ENCODE data around the gene APOF. TPM values are rescaled to one million over a fixed set of nuclear protein-coding genes. Genes with fewer than 3 reads are reported as not detected.

Gene APOF
- total and polyA plus RNA-seq, 2 of the 13 experiments (the other 11 are each of a cell fraction or from before 2014, with no cell fraction given), result 3.3 to 23.9 TPM

DNA sequence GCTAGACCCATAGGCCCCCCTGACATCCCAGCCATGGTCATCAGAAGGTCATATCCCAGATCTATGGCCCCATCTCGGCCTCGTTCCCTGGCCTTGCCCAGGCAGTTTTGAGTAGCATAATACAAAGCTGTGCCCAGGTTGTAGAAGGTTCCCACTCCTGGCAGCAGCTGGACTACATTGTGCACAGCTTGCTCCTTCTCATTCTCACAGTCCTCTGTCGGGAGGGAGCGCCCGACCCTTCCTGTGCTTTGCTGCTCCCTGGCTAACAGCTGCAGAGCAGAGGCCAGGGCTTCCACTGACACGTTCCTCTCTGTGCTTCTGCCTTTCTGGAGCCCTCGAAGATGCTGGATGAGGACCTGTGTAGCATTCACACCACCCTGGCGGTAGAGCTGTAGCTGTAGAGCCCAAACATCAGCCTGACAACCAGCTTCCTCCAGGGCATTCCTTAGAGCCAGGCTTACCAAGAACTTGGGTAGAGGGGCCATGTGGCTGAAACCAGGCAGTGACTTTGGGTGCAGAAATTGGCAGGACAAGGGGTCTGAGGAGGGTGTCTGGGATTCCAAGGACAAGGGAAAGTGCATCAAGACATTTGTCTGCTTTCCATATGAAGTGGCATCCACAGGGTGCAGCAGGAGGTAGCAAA lies 1.0 kb downstream of the APOF start (continued):
- TF ChIP-seq, protein P1, sequence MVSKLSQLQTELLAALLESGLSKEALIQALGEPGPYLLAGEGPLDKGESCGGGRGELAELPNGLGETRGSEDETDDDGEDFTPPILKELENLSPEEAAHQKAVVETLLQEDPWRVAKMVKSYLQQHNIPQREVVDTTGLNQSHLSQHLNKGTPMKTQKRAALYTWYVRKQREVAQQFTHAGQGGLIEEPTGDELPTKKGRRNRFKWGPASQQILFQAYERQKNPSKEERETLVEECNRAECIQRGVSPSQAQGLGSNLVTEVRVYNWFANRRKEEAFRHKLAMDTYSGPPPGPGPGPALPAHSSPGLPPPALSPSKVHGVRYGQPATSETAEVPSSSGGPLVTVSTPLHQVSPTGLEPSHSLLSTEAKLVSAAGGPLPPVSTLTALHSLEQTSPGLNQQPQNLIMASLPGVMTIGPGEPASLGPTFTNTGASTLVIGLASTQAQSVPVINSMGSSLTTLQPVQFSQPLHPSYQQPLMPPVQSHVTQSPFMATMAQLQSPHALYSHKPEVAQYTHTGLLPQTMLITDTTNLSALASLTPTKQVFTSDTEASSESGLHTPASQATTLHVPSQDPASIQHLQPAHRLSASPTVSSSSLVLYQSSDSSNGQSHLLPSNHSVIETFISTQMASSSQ (IDR thresholded peaks at IDR 0.05; ENCODE audit: low read depth), result no peak
- TF ChIP-seq, protein P1 (CRISPR knock-in tag; IDR thresholded peaks at IDR 0.05; ENCODE audit: borderline replicate concordance), result no peak
- TF ChIP-seq CREB1 (IDR thresholded peaks at IDR 0.05), result no peak
- no peak for TF ChIP-seq CREB1 (CRISPR knock-in tag; IDR thresholded peaks at IDR 0.05)
- TF ChIP-seq, protein P2, sequence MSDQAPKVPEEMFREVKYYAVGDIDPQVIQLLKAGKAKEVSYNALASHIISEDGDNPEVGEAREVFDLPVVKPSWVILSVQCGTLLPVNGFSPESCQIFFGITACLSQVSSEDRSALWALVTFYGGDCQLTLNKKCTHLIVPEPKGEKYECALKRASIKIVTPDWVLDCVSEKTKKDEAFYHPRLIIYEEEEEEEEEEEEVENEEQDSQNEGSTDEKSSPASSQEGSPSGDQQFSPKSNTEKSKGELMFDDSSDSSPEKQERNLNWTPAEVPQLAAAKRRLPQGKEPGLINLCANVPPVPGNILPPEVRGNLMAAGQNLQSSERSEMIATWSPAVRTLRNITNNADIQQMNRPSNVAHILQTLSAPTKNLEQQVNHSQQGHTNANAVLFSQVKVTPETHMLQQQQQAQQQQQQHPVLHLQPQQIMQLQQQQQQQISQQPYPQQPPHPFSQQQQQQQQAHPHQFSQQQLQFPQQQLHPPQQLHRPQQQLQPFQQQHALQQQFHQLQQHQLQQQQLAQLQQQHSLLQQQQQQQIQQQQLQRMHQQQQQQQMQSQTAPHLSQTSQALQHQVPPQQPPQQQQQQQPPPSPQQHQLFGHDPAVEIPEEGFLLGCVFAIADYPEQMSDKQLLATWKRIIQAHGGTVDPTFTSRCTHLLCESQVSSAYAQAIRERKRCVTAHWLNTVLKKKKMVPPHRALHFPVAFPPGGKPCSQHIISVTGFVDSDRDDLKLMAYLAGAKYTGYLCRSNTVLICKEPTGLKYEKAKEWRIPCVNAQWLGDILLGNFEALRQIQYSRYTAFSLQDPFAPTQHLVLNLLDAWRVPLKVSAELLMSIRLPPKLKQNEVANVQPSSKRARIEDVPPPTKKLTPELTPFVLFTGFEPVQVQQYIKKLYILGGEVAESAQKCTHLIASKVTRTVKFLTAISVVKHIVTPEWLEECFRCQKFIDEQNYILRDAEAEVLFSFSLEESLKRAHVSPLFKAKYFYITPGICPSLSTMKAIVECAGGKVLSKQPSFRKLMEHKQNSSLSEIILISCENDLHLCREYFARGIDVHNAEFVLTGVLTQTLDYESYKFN (CRISPR knock-in tag; conservative IDR thresholded peaks at IDR 0.05), result no peak
- TF ChIP-seq, protein P3, sequence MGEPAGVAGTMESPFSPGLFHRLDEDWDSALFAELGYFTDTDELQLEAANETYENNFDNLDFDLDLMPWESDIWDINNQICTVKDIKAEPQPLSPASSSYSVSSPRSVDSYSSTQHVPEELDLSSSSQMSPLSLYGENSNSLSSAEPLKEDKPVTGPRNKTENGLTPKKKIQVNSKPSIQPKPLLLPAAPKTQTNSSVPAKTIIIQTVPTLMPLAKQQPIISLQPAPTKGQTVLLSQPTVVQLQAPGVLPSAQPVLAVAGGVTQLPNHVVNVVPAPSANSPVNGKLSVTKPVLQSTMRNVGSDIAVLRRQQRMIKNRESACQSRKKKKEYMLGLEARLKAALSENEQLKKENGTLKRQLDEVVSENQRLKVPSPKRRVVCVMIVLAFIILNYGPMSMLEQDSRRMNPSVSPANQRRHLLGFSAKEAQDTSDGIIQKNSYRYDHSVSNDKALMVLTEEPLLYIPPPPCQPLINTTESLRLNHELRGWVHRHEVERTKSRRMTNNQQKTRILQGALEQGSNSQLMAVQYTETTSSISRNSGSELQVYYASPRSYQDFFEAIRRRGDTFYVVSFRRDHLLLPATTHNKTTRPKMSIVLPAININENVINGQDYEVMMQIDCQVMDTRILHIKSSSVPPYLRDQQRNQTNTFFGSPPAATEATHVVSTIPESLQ (CRISPR knock-in tag; conservative IDR thresholded peaks at IDR 0.05), result no peak
- TF ChIP-seq, protein P4, sequence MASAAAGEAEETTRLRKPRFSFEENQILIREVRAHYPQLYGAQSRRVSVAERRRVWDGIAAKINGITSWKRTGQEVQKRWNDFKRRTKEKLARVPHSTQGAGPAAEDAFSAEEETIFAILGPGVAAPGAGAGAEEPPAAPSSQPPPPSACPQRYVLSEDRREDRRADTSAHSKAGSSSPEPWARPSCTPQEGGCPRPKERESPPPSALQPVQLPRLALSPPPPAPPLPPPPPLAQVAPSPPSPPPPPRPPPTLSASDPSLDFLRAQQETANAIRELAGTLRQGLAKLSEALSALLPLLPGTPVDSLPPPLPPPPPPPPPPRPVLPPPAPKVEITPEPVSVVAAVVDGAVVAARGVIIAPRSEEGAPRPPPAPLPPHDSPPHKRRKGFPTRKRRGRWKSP (CRISPR knock-in tag; IDR thresholded peaks at IDR 0.05), result no peak
- no peak for TF ChIP-seq ZNF652 (CRISPR knock-in tag; IDR thresholded peaks at IDR 0.05; ENCODE audit: borderline replicate concordance, low read depth)
- peak; percentile 60; the same call in 1 of the 2 replicates for TF ChIP-seq KDM5B (CRISPR knock-in tag; IDR thresholded peaks at IDR 0.05; ENCODE audit: borderline replicate concordance)
- no peak for TF ChIP-seq ZNF737 (CRISPR knock-in tag; IDR thresholded peaks at IDR 0.05; ENCODE audit: borderline replicate concordance)
- TF ChIP-seq SMARCC2 (IDR thresholded peaks at IDR 0.05), result no peak
- peak; percentile 64; the same call in 1 of the 2 replicates for TF ChIP-seq ZNF333 (CRISPR knock-in tag; IDR thresholded peaks at IDR 0.05; ENCODE audit: borderline replicate concordance)
- TF ChIP-seq, protein P5, sequence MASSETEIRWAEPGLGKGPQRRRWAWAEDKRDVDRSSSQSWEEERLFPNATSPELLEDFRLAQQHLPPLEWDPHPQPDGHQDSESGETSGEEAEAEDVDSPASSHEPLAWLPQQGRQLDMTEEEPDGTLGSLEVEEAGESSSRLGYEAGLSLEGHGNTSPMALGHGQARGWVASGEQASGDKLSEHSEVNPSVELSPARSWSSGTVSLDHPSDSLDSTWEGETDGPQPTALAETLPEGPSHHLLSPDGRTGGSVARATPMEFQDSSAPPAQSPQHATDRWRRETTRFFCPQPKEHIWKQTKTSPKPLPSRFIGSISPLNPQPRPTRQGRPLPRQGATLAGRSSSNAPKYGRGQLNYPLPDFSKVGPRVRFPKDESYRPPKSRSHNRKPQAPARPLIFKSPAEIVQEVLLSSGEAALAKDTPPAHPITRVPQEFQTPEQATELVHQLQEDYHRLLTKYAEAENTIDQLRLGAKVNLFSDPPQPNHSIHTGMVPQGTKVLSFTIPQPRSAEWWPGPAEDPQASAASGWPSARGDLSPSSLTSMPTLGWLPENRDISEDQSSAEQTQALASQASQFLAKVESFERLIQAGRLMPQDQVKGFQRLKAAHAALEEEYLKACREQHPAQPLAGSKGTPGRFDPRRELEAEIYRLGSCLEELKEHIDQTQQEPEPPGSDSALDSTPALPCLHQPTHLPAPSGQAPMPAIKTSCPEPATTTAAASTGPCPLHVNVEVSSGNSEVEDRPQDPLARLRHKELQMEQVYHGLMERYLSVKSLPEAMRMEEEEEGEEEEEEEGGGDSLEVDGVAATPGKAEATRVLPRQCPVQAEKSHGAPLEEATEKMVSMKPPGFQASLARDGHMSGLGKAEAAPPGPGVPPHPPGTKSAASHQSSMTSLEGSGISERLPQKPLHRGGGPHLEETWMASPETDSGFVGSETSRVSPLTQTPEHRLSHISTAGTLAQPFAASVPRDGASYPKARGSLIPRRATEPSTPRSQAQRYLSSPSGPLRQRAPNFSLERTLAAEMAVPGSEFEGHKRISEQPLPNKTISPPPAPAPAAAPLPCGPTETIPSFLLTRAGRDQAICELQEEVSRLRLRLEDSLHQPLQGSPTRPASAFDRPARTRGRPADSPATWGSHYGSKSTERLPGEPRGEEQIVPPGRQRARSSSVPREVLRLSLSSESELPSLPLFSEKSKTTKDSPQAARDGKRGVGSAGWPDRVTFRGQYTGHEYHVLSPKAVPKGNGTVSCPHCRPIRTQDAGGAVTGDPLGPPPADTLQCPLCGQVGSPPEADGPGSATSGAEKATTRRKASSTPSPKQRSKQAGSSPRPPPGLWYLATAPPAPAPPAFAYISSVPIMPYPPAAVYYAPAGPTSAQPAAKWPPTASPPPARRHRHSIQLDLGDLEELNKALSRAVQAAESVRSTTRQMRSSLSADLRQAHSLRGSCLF (CRISPR knock-in tag; IDR thresholded peaks at IDR 0.05; ENCODE audit: borderline replicate concordance), result no peak
